Measurements from ENCODE around the gene EARS2. TPM values are rescaled to one million over a fixed set of nuclear protein-coding genes. Genes with fewer than 3 reads are reported as not detected.

EARS2 gene
- polyA plus RNA-seq (2012; ENCODE audit: low read depth, missing spikeins), result 16.2 TPM

GRCh38 chr16:23556881-23557778 lies at the start of gene EARS2, which contains the start of gene UBFD1:
EARS2 (minus strand) TSS chr16:23557350; CDS start chr16:23557343, 7 bp downstream.
UBFD1 (plus strand) TSS chr16:23557727; CDS start chr16:23557743, 16 bp downstream.
- DNase-seq (ENCODE audit: insufficient read length, low spot score) (peak; percentile 94), FAIRE-seq (peak; percentile 97)
- TF ChIP-seq PAX5 (IDR thresholded peaks at IDR 0.05; ENCODE audit: insufficient read depth, low read length, severe bottlenecking) (peak; percentile 4), TAF1 (IDR thresholded peaks at IDR 0.05; ENCODE audit: low read depth, low read length) (peak; percentile 77; the same call in 1 of the 2 replicates), POU2F2 (IDR thresholded peaks at IDR 0.05; ENCODE audit: low read depth, low read length) (peak; percentile 38), POLR2A (IDR thresholded peaks at IDR 0.05; ENCODE audit: low read depth, low read length) (peak; percentile 88), SPI1 (IDR thresholded peaks at IDR 0.05; ENCODE audit: low read depth, low read length) (no peak), POLR2AphosphoS5 (IDR thresholded peaks at IDR 0.05; ENCODE audit: low read depth, low read length) (peak; percentile 73; the same call in 1 of the 2 replicates)

DNA sequence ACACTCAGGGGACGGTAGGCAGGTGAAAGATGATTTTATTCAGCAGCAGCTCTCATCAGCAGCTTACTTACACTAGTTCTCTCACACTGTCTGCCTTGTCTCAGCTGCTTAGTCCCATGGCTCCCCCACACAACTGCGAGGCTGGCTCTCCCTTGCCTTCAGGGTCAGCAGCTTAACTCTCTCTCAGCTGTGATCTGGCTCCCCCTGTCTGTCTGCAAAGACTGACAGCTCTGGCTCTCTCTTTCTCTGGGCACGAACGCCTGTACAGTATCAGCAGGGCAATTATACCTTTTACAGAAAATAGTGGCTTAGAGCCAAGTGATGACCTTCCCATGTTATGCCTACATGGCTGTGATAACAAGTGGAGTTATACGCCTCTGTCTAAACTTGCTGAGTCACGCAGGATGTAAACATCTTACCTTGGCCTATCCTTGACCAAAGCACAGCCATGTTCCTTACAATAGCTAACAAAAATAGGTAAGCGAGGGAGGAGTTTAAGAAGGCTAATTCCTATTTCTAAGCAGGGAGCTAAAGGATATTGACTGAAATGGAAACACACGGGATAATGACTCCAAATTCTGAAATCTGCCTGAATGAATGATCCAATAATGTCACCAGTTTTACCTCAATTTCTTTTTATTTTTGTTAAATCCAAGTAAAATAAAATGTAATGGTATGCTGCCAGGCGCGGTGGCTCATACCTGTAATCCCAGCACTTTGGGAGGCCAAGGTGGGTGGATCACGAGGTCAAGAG lies 40.0 kb upstream of the EARS2 start:
- FAIRE-seq (no peak), DNase-seq (ENCODE audit: insufficient read length, low spot score) (no peak)
- TF ChIP-seq POLR2AphosphoS5 (IDR thresholded peaks at IDR 0.05; ENCODE audit: low read depth, low read length) (no peak), SPI1 (IDR thresholded peaks at IDR 0.05; ENCODE audit: low read depth, low read length) (no peak), POU2F2 (IDR thresholded peaks at IDR 0.05; ENCODE audit: low read depth, low read length) (no peak), POLR2A (IDR thresholded peaks at IDR 0.05; ENCODE audit: low read depth, low read length) (no peak), TAF1 (IDR thresholded peaks at IDR 0.05; ENCODE audit: low read depth, low read length) (no peak), PAX5 (IDR thresholded peaks at IDR 0.05; ENCODE audit: insufficient read depth, low read length, severe bottlenecking) (no peak)

DNA sequence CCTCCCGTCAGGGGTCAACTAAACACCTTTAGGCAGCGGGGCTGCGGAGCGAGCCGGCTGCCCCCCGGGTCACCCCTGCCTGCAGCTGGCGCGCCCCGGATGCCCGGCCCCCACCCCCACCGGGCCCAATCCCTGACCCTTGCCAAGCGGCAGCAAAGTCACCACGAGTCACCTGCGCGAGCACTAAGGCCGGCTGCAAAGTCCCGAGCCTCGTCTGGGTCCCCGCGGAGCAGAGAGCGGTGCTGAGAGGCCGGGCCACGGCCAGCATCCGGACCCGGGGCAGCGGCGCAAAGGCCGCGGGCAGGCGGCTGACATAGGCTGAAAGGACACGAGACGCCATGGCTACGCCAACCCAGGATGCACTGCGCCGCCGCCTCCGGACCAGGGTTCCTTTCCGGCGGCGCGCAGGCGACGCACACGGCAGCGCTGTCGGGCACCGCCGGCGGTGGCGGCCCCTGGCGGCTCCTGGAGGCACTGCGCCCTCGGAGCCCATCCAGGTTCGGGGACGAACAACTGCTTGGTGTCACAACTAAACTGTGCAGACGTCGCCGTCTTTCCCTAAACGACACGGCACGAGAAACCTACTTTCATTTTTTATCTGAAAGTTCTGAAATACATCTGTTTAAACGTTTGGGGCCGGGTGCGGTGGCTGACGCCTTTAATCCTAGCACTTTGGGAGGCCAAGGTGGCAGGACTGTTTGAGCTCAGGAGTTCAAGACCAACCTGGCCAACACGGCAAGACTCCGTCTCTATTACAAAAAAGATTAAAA lies 39.0 kb upstream of the EARS2 start, which contains the start of gene NDUFAB1:
TSS of gene NDUFAB1 (minus strand) at position 366 of the 770 bp plus-strand sequence. CDS start at position 340, 26 bp downstream.
- peak; percentile 92 for DNase-seq (ENCODE audit: insufficient read length, low spot score)
- FAIRE-seq, result peak; percentile 93
- TF ChIP-seq TAF1 (IDR thresholded peaks at IDR 0.05; ENCODE audit: low read depth, low read length) (peak; percentile 86), POU2F2 (IDR thresholded peaks at IDR 0.05; ENCODE audit: low read depth, low read length) (peak; percentile 66; the same call in 1 of the 2 replicates), POLR2A (IDR thresholded peaks at IDR 0.05; ENCODE audit: low read depth, low read length) (peak; percentile 77), PAX5 (IDR thresholded peaks at IDR 0.05; ENCODE audit: insufficient read depth, low read length, severe bottlenecking) (peak; percentile 42), POLR2AphosphoS5 (IDR thresholded peaks at IDR 0.05; ENCODE audit: low read depth, low read length) (peak; percentile 76), SPI1 (IDR thresholded peaks at IDR 0.05; ENCODE audit: low read depth, low read length) (no peak)

GRCh38 chr16:23595246-23595950 lies 38.2 kb upstream of the EARS2 start:
- DNase-seq (ENCODE audit: insufficient read length, low spot score) (no peak), FAIRE-seq (no peak)

DNA sequence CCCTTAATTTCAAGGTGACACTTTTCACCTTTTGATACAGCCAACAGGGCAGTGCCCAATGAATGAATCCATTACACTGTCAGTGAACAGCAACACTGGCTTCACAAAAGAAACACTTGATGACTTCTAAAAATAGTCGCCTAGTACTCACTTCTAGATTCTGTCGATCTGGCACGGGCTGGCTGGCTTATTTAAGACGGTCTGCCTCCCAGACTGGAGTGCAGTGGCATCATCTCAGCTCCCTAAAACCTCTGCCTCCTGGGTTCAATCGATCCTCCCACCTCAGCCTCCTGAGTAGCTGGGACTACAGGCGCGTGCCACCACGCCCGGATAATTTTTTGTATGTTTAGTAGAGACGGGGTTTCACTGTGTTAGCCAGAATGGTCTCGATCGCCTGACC lies 37.0 kb upstream of the EARS2 start:
- DNase-seq (ENCODE audit: insufficient read length, low spot score) (no peak), FAIRE-seq (no peak)
- TF ChIP-seq POLR2A (IDR thresholded peaks at IDR 0.05; ENCODE audit: low read depth, low read length), result no peak
- TF ChIP-seq POLR2AphosphoS5 (IDR thresholded peaks at IDR 0.05; ENCODE audit: low read depth, low read length), result no peak

More at GRCh38 chr16:23595246-23595950, 38.2 kb upstream of the EARS2 start:
- TF ChIP-seq POLR2A (IDR thresholded peaks at IDR 0.05; ENCODE audit: low read depth, low read length), result no peak
- TF ChIP-seq TAF1 (IDR thresholded peaks at IDR 0.05; ENCODE audit: low read depth, low read length), result no peak
- TF ChIP-seq SPI1 (IDR thresholded peaks at IDR 0.05; ENCODE audit: low read depth, low read length), result no peak
- no peak for TF ChIP-seq PAX5 (IDR thresholded peaks at IDR 0.05; ENCODE audit: insufficient read depth, low read length, severe bottlenecking)
- TF ChIP-seq POU2F2 (IDR thresholded peaks at IDR 0.05; ENCODE audit: low read depth, low read length), result no peak
- no peak for TF ChIP-seq POLR2AphosphoS5 (IDR thresholded peaks at IDR 0.05; ENCODE audit: low read depth, low read length)

GRCh38 chr16:23590181-23590580 lies 33.0 kb upstream of the EARS2 start:
- DNase-seq (ENCODE audit: insufficient read length, low spot score) (no peak), FAIRE-seq (no peak)
- TF ChIP-seq POLR2AphosphoS5 (IDR thresholded peaks at IDR 0.05; ENCODE audit: low read depth, low read length) (no peak), POU2F2 (IDR thresholded peaks at IDR 0.05; ENCODE audit: low read depth, low read length) (no peak), POLR2A (IDR thresholded peaks at IDR 0.05; ENCODE audit: low read depth, low read length) (no peak), SPI1 (IDR thresholded peaks at IDR 0.05; ENCODE audit: low read depth, low read length) (no peak), PAX5 (IDR thresholded peaks at IDR 0.05; ENCODE audit: insufficient read depth, low read length, severe bottlenecking) (no peak), TAF1 (IDR thresholded peaks at IDR 0.05; ENCODE audit: low read depth, low read length) (no peak)

GRCh38 chr16:23587726-23588125 lies 30.6 kb upstream of the EARS2 start:
- no peak for TF ChIP-seq POU2F2 (IDR thresholded peaks at IDR 0.05; ENCODE audit: low read depth, low read length)
- TF ChIP-seq TAF1 (IDR thresholded peaks at IDR 0.05; ENCODE audit: low read depth, low read length), result no peak
- no peak for TF ChIP-seq SPI1 (IDR thresholded peaks at IDR 0.05; ENCODE audit: low read depth, low read length)
- TF ChIP-seq PAX5 (IDR thresholded peaks at IDR 0.05; ENCODE audit: insufficient read depth, low read length, severe bottlenecking), result no peak
- TF ChIP-seq POLR2A (IDR thresholded peaks at IDR 0.05; ENCODE audit: low read depth, low read length), result no peak
- TF ChIP-seq POLR2AphosphoS5 (IDR thresholded peaks at IDR 0.05; ENCODE audit: low read depth, low read length), result no peak
- FAIRE-seq (no peak), DNase-seq (ENCODE audit: insufficient read length, low spot score) (no peak)
